HUES64 (cell line): ENCODE results near the gene NFIB.

Source experiments
- H3K27ac ChIP-seq: 2 replicates; pipeline ENCODE4 v1.7.0; 2013; ENCODE audit warnings: low read depth, low read length, inconsistent platforms
- H3K27me3 ChIP-seq: 2 replicates; pipeline ENCODE4 v1.6.1; 2013; ENCODE audit warnings: mild to moderate bottlenecking, low read length; ENCODE audit not compliant: insufficient read depth
- H3K36me3 ChIP-seq: 2 replicates; pipeline ENCODE4 v1.6.1; 2013; ENCODE audit warnings: mild to moderate bottlenecking, low read length; ENCODE audit not compliant: insufficient read depth
- H3K4me1 ChIP-seq: 2 replicates; pipeline ENCODE4 v1.6.1; 2013; ENCODE audit warnings: mild to moderate bottlenecking, low read length, moderate library complexity; ENCODE audit not compliant: insufficient read depth
- H3K4me3 ChIP-seq: 2 replicates; pipeline ENCODE4 v1.5.1; 2013; ENCODE audit warnings: mild to moderate bottlenecking, low read length, moderate library complexity
- H3K9ac ChIP-seq: 2 replicates; pipeline ENCODE4 v1.6.1; 2013; ENCODE audit warnings: mild to moderate bottlenecking, low read depth, low read length
- H3K9me3 ChIP-seq: 2 replicates; pipeline ENCODE4 v1.6.1; 2013; ENCODE audit warnings: low read depth, low read length; ENCODE audit not compliant: insufficient read depth
- WGBS: fragments of 150-250, 120-280 bp; methylation state at CpG from one replicate; pipeline ENCODE4 v1.1.7; 2013; ENCODE audit warnings: missing lambda C conversion rate; 5-methylcytosine and 5-hydroxymethylcytosine counted together

The NFIB gene

GRCh38 chr9:14270358-14271092 is 43.4 kb downstream of the NFIB start:
- no peak overlapping the region for H3K27ac ChIP-seq
- H3K4me1 ChIP-seq: peaks cover 48% of the 10 kb centered on the region
- no peaks in the 10 kb centered on the region for H3K9me3 ChIP-seq
- H3K4me3 ChIP-seq: no peak overlapping the region
- WGBS: 83% methylated on average over 4 of the region's 4 CpGs
- H3K27me3 ChIP-seq: no peaks in the 10 kb centered on the region
- H3K9ac ChIP-seq: no peak overlapping the region
- no peaks in the 10 kb centered on the region for H3K36me3 ChIP-seq

DNA sequence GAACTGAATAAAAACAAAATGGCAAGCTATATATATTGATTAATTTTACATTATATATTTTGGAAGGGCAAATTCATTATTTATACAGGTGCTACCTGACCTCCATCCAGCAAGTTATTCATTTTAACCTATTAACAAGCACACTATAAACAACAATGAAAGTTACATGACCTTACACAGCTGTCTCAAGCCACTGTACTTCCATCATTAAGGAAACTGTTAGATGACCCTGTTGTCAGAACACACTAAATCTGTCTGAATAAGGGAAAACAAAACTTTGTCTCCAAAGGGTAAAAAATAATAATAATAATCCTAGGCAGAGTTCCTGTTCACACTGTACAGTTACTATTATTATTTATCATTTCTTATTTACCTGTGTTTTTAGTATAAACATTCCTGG is 44.0 kb downstream of the NFIB start:
- no peaks in the 10 kb centered on the region for H3K9me3 ChIP-seq
- no peaks in the 10 kb centered on the region for H3K36me3 ChIP-seq
- peaks cover 41% of the 10 kb centered on the region for H3K4me1 ChIP-seq
- H3K9ac ChIP-seq: no peak overlapping the region
- H3K4me3 ChIP-seq: no peak overlapping the region
- H3K27ac ChIP-seq: no peak overlapping the region
- no peaks in the 10 kb centered on the region for H3K27me3 ChIP-seq

GRCh38 chr9:14263707-14264483 is 50.0 kb downstream of the NFIB start:
- Histone ChIP-seq H3K4me3 (no peak overlapping the region), H3K4me1 (no peaks in the 10 kb centered on the region), H3K27ac (no peak overlapping the region), H3K9me3 (no peaks in the 10 kb centered on the region), H3K36me3 (no peaks in the 10 kb centered on the region), H3K27me3 (no peaks in the 10 kb centered on the region), H3K9ac (no peak overlapping the region)
- WGBS: 84% methylated on average over 6 of the region's 7 CpGs

- no peaks in the 10 kb centered on the region for H3K9me3 ChIP-seq
- H3K27me3 ChIP-seq: no peaks in the 10 kb centered on the region
- H3K9ac ChIP-seq: no peak overlapping the region
- H3K36me3 ChIP-seq: no peaks in the 10 kb centered on the region
- H3K4me1 ChIP-seq: no peaks in the 10 kb centered on the region
- no peak overlapping the region for H3K27ac ChIP-seq
- 86% methylated on average over 1 of the region's 2 CpGs for WGBS
- H3K4me3 ChIP-seq: no peak overlapping the region
Observed at GRCh38 chr9:14262827-14263226, 51.1 kb downstream of the NFIB start.

- Histone ChIP-seq H3K36me3 (no peaks in the 10 kb centered on the region), H3K4me1 (no peaks in the 10 kb centered on the region), H3K27me3 (no peaks in the 10 kb centered on the region), H3K27ac (no peak overlapping the region), H3K9ac (no peak overlapping the region), H3K9me3 (no peaks in the 10 kb centered on the region), H3K4me3 (no peak overlapping the region)
- 89% methylated on average over 2 of the region's 2 CpGs for WGBS
Observed at GRCh38 chr9:14261616-14262015, 52.3 kb downstream of the NFIB start.

DNA sequence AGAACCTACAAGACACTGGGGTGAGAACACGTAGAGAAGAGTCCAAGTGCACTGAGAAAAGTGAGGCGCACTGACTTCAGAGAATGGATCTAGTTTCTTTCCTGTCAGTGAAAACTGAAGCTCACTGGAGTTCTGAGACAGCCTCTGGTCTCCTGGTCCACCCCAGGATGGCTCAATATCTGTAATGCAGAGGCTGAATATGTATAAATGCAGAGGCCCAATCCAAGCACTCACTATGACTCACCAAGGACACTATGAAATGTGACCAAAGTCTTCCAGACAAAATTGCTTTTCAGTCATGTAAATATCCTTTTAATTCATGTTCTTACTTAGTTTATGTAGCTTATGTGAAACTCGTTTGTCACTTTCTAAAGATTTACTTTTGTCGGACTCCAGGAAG is 53.8 kb downstream of the NFIB start:
- H3K36me3 ChIP-seq: no peaks in the 10 kb centered on the region
- H3K4me3 ChIP-seq: no peak overlapping the region
- peaks cover 6% of the 10 kb centered on the region; the same call in 1 of the 2 replicates for H3K4me1 ChIP-seq
- no peak overlapping the region for H3K27ac ChIP-seq
- H3K27me3 ChIP-seq: no peaks in the 10 kb centered on the region
- H3K9ac ChIP-seq: no peak overlapping the region
- no peaks in the 10 kb centered on the region for H3K9me3 ChIP-seq
- WGBS: 95% methylated on average over 4 of the region's 4 CpGs

- H3K9me3 ChIP-seq: no peaks in the 10 kb centered on the region
- no peaks in the 10 kb centered on the region for H3K36me3 ChIP-seq
- no peak overlapping the region for H3K27ac ChIP-seq
- H3K9ac ChIP-seq: no peak overlapping the region
- H3K4me1 ChIP-seq: peaks cover 6% of the 10 kb centered on the region; the same call in 1 of the 2 replicates
- WGBS: 99% methylated on average over 4 of the region's 4 CpGs
- H3K27me3 ChIP-seq: no peaks in the 10 kb centered on the region
- no peak overlapping the region for H3K4me3 ChIP-seq
Observed at GRCh38 chr9:14258660-14259239, 55.2 kb downstream of the NFIB start.

GRCh38 chr9:14258156-14258555 is 55.8 kb downstream of the NFIB start:
- no peaks in the 10 kb centered on the region for H3K9me3 ChIP-seq
- H3K27ac ChIP-seq: no peak overlapping the region
- no peaks in the 10 kb centered on the region for H3K36me3 ChIP-seq
- H3K9ac ChIP-seq: no peak overlapping the region
- peaks cover 6% of the 10 kb centered on the region; the same call in 1 of the 2 replicates for H3K4me1 ChIP-seq
- no peaks in the 10 kb centered on the region for H3K27me3 ChIP-seq
- H3K4me3 ChIP-seq: no peak overlapping the region

DNA sequence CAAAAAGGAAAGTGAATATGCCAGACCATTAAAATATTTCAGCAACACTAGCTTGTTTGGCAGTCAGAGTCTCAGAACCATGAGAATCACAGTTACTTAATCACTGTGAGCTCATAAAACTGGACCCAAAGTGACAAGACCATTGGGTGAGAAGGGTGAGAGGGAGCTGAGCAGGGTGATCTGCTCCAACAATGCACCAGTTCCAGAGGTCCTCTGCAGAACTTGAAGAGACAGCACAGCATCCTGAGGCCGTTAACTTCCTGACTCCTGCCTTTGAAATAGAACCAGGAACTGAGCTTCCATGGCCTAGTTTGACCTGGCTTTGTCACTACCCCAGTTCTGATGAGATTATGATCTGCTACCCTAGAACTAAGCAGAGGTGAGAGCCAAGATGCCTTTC is 57.4 kb downstream of the NFIB start:
- Histone ChIP-seq H3K4me3 (no peak overlapping the region), H3K4me1 (peaks cover 10% of the 10 kb centered on the region)
- 91% methylated on average over 1 of the region's 1 CpG for WGBS

DNA sequence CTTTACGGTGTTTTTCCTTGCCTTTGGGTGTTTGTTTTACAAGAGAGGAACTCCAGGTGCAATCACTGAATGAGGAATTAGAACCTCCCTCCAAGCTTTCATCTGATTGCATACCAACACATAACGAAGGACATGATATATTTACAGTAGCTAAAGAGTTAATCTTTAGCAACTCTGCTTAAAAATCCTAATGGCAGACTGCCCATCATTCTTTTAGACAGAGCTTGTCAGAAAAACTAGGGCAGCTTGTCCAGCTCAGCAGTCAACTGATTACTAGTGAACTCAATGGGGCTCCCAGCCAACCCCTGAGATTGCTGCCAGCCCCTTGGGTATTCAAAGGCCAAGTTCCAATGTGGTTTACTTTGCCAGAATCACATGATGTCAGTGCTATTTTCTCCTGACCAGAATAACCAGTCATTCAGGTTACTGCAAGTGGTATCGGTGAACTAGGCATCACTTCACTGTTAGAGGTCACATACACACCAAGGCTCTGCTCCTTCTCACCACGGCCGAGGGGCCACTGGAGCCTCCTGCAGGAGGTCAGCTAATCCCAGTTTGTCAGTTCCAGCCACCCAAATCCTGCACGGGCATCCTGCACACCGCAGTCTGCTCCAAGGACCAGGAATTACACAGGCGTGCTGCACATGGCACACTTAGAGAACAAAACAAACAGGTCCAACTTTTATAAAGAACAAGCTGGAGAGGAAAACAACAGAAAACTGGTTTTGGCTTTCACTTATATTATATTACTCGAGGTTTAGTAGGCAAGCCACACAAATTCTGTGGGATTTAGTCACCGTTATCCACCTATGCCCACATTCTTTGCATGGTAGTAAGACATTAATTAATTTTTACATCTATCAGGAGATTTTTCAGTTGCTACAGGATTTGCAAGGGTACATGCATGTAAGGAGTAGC is 62.5 kb downstream of the NFIB start:
- Histone ChIP-seq H3K9ac (no peak overlapping the region), H3K9me3 (no peaks in the 10 kb centered on the region), H3K36me3 (no peaks in the 10 kb centered on the region), H3K4me3 (no peak overlapping the region), H3K27ac (no peak overlapping the region), H3K27me3 (no peaks in the 10 kb centered on the region), H3K4me1 (peaks cover 19% of the 10 kb centered on the region)
- WGBS: 73% methylated on average over 9 of the region's 10 CpGs

More for the DNA sequence above, 57.4 kb downstream of the NFIB start:
- no peaks in the 10 kb centered on the region for H3K36me3 ChIP-seq
- no peak overlapping the region for H3K27ac ChIP-seq
- no peaks in the 10 kb centered on the region for H3K9me3 ChIP-seq
- H3K9ac ChIP-seq: no peak overlapping the region
- no peaks in the 10 kb centered on the region for H3K27me3 ChIP-seq

DNA sequence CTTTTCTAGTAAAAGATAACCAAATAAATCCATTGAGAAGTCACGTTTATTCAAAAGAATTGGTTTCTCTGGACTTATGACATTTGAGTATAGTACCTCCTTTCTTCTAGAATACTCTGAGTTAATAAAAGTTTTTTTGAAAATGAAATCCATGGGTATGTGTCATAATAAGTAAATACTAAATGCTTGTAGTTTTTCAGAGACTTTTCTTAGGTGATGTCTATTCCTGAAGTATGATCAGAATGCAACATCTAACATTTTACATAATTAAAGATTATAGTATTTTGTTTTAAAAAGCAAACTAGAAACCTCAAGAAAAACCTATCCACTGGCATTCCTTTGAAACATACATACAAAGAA is 63.2 kb downstream of the NFIB start:
- WGBS: no CpG with 5 or more reads among the region's 1 CpG
- Histone ChIP-seq H3K4me3 (no peak overlapping the region), H3K36me3 (no peaks in the 10 kb centered on the region), H3K27ac (no peak overlapping the region), H3K9ac (no peak overlapping the region), H3K4me1 (peaks cover 17% of the 10 kb centered on the region), H3K9me3 (no peaks in the 10 kb centered on the region), H3K27me3 (no peaks in the 10 kb centered on the region)
